ENCODE results near the gene SLC16A3.

DNA sequence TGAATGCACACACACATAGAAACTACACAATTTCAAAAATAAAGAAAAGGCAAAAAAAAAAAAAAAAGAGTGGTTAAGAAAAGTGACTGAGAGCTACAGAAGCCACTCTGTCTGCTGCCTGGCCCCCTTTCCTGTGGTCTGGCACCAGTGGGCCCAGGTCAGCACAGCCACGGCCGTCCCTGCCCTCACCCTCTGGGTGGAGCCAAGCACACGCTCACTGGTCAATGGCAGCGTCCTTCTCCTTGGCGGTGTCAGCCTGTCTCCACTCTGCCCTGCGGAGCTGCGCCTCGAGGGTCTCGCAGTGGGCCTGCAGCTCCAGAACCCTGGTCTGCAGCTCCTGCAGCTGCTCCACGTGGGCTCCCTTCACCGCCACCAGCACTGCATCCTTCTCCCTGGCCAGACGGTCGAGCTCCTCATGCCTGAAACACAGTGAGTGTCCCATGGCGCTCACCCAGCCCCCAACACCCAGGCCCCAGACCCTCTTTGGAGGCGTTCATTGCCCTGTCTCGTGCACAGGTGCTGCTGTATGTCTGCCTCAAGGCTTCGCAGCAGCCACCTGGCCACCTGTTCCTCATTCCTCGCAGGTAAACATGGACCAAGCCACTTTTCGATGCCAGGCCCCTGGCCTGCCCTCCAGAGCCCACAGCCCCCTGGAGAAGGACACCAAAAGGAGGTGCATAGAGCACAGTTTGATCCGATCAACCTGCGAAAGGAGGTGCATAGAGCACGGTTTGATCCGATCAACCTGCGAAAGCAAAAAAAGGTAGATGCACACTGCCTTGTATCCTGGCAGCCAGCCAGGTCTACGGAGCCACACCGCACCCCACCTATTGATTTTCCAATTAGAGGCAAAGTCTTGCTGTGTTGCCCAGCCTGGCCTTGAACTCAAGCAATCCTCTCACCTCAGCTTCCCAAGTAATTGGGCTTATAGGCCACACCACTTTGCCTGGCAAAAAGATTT is 40.6 kb upstream of the SLC16A3 start:
- TF ChIP-seq, protein P1, sequence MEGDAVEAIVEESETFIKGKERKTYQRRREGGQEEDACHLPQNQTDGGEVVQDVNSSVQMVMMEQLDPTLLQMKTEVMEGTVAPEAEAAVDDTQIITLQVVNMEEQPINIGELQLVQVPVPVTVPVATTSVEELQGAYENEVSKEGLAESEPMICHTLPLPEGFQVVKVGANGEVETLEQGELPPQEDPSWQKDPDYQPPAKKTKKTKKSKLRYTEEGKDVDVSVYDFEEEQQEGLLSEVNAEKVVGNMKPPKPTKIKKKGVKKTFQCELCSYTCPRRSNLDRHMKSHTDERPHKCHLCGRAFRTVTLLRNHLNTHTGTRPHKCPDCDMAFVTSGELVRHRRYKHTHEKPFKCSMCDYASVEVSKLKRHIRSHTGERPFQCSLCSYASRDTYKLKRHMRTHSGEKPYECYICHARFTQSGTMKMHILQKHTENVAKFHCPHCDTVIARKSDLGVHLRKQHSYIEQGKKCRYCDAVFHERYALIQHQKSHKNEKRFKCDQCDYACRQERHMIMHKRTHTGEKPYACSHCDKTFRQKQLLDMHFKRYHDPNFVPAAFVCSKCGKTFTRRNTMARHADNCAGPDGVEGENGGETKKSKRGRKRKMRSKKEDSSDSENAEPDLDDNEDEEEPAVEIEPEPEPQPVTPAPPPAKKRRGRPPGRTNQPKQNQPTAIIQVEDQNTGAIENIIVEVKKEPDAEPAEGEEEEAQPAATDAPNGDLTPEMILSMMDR (IDR thresholded peaks at IDR 0.05), result no peak
- no peak for TF ChIP-seq POLR2A (IDR thresholded peaks at IDR 0.05)
